HL-60 (cell line): ENCODE results near the gene ACTL6B.

Source experiments
- DNase-seq, 2 experiments: peaks; one replicate each; pipeline ENCODE4 v3.0.0-alpha.2; 2010 to 2020; ENCODE audit warnings: low read depth in 1 of 2, low spot score in 1 of 2
- H3K27ac ChIP-seq: fragments of 250-450 bp; sonication (Bioruptor Pico); replicated peaks from 2 replicates; pipeline ENCODE4 v1.5.1; 2020; ENCODE audit warnings: mild to moderate bottlenecking, moderate library complexity
- H3K27me3 ChIP-seq: fragments of 250-450 bp; sonication (Bioruptor Pico); 2 replicates; pipeline ENCODE4 v1.5.1; 2021; ENCODE audit warnings: mild to moderate bottlenecking, moderate library complexity; ENCODE audit not compliant: insufficient read depth, poor library complexity, severe bottlenecking
- H3K4me3 ChIP-seq: replicated peaks from 2 replicates; pipeline ENCODE4 v1.5.1; 2011; ENCODE audit warnings: mild to moderate bottlenecking, control low read depth, low read length; ENCODE audit not compliant: insufficient read depth
- CTCF ChIP-seq: IDR thresholded peaks from one replicate; pipeline ENCODE4 v1.5.1; 2011; ENCODE audit warnings: low read length, control low read depth, inconsistent platforms; ENCODE audit not compliant: insufficient read depth
- GABPA ChIP-seq: IDR thresholded peaks from 2 replicates; pipeline ENCODE4 v1.6.1; 2012; ENCODE audit warnings: low read depth
- POLR2AphosphoS5 ChIP-seq: IDR thresholded peaks from 2 replicates; pipeline ENCODE4 v1.6.1; 2012; ENCODE audit warnings: low read depth
- REST ChIP-seq: IDR thresholded peaks from 2 replicates; pipeline ENCODE4 v1.6.1; 2012; ENCODE audit warnings: low read depth; ENCODE audit not compliant: insufficient replicate concordance
- SPI1 ChIP-seq: IDR thresholded peaks from 2 replicates; pipeline ENCODE4 v1.6.1; 2012; ENCODE audit warnings: low read depth, mild to moderate bottlenecking, borderline replicate concordance

The ACTL6B gene

GRCh38 chr7:100676501-100677306 lies 20.5 kb upstream of the ACTL6B start:
- TF ChIP-seq POLR2AphosphoS5 (no peak), CTCF (no peak), GABPA (no peak), REST (no peak), SPI1 (no peak)
- no peak for DNase-seq
- H3K4me3 ChIP-seq: no peak overlapping the region
- H3K27ac ChIP-seq: no peak overlapping the region
- no peaks in the 10 kb centered on the region for H3K27me3 ChIP-seq

GRCh38 chr7:100675581-100676350 lies 19.5 kb upstream of the ACTL6B start:
- peak; percentile 83 to 93 for DNase-seq
- Histone ChIP-seq H3K4me3 (peak overlapping the region; percentile 89), H3K27ac (peak overlapping the region; percentile 60), H3K27me3 (no peaks in the 10 kb centered on the region)
- TF ChIP-seq GABPA (peak; percentile 39; the same call in 1 of the 2 replicates), CTCF (no peak), REST (no peak), POLR2AphosphoS5 (no peak), SPI1 (peak; percentile 83)

- TF ChIP-seq REST (no peak), SPI1 (no peak)
- Histone ChIP-seq H3K27ac (peak overlapping the region; percentile 99), H3K27me3 (no peaks in the 10 kb centered on the region), H3K4me3 (peak overlapping the region; percentile 89)
- DNase-seq: no peak
Measured at GRCh38 chr7:100675105-100675451, 18.8 kb upstream of the ACTL6B start.
